ENCODE measurements around the gene RAC3. TPM values are rescaled to one million over a fixed set of nuclear protein-coding genes. Genes with fewer than 3 reads are reported as not detected.

Gene RAC3
- total RNA-seq, 1 donor = 1.8 TPM

DNA sequence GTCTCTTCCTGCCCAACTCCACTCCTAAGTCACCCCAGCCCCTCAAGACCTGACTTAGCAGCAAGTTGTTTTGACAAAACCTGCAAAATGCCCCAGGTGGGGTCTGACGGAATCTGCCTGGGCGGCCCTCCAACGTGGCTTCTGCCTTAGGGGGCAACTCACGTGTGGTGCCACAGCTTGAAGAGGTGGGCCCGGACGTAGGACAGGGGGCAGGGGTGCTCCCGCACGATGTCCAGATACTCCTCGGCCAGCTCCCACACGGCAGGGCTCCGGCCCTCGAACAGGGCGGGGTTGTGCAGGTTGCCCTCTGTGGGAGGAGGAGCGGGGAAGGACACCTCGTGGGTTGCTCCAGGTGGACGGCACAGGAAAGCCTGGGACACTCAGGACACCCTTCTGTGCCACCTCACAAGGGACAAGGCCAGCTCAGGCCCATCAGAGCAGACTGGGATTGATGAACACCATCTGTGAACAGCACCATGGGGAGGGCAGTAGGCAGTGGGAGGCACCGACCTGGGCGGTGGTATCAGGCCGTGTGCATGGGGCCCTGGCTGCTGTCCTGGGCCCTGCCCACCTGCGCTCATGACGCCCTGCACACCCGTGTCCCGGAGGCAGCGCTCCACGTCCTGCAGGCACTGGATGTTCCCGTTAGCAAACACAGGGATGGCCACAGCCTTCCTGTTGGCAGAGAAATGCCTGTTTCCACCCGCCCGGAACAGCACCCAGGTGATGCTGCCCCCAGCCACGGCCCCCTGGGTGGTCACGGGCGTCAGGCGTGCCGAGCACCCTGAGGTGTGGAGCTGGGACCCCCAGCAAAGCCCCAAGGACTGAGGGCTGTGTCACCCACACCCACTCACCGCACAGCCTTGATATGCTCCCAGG, 29.8 kb downstream of the RAC3 start:
- H4K20me1 ChIP-seq (ENCODE audit: insufficient read depth, low read length) = peaks cover 7% of the 10 kb centered on the region
- H2AFZ ChIP-seq (ENCODE audit: low read length) = no peak overlapping the region
- peaks cover 42% of the 10 kb centered on the region for H3K36me3 ChIP-seq (ENCODE audit: insufficient read depth, low read length)
- H3K4me1 ChIP-seq (ENCODE audit: insufficient read depth, low read length) = peaks cover 15% of the 10 kb centered on the region
- TF ChIP-seq, protein P1, sequence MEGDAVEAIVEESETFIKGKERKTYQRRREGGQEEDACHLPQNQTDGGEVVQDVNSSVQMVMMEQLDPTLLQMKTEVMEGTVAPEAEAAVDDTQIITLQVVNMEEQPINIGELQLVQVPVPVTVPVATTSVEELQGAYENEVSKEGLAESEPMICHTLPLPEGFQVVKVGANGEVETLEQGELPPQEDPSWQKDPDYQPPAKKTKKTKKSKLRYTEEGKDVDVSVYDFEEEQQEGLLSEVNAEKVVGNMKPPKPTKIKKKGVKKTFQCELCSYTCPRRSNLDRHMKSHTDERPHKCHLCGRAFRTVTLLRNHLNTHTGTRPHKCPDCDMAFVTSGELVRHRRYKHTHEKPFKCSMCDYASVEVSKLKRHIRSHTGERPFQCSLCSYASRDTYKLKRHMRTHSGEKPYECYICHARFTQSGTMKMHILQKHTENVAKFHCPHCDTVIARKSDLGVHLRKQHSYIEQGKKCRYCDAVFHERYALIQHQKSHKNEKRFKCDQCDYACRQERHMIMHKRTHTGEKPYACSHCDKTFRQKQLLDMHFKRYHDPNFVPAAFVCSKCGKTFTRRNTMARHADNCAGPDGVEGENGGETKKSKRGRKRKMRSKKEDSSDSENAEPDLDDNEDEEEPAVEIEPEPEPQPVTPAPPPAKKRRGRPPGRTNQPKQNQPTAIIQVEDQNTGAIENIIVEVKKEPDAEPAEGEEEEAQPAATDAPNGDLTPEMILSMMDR (IDR thresholded peaks at IDR 0.05; ENCODE audit: extremely low read depth, low read depth, low read length) = no peak
- no peaks in the 10 kb centered on the region for H3K9me3 ChIP-seq (ENCODE audit: low read depth, low read length)
- no peak overlapping the region for H3K4me2 ChIP-seq (ENCODE audit: insufficient read depth, low read length)
- peaks cover 30% of the 10 kb centered on the region for H3K79me2 ChIP-seq (ENCODE audit: insufficient read depth, low read length)
- H3K27me3 ChIP-seq (ENCODE audit: insufficient read depth, low read length) = no peaks in the 10 kb centered on the region
- peak; percentile 86 for DNase-seq (ENCODE audit: insufficient read length, low spot score, missing footprints)
- no peak overlapping the region for H3K4me3 ChIP-seq (ENCODE audit: insufficient read depth, low read length)
- no peak overlapping the region for H3K27ac ChIP-seq (ENCODE audit: low read depth, low read length)

DNA sequence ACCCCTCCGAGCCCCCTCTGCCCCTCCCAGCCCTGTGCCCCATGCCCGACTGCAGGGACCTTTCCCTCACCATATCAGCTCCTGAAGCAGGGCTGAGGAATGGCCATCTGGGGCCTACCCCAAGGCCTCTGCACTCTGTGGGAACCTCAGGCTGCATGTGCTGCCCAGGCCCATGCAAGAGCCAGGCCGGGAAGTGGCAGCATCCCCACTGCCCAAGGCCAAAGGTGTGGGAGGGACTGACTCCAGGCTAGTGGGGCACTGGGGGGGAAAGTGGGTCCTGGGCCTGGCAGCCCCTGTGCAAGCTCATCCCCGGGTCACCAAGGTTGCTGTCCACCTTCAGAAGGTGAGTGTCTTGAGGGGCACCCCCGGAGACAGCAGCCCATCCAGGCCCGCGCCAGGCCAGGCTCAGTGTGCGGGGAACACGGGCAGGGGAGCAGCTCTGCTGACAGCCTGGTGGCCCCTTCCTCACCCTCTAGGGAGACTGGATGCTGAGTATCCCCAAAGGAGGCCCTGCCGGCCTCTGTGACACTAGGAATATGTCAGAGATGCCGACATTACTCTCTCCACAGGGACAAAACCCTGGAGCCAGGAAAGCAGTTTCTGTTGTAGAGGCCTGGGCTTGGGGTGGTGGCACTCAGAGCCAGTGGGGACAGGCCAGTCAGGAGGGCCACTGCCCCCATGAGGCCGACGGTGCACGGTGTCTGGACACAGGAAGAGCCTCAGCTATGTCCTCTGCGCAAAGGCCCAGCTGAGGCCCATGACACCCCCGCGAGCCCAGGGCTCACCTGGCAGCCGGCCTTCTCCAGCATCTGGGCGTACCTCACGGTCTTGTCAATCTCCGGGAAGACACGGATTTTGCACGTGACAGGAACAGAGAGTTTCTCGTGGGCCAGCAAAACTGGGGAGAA, 30.9 kb downstream of the RAC3 start:
- Histone ChIP-seq H3K4me2 (ENCODE audit: insufficient read depth, low read length) (no peak overlapping the region), H3K9me3 (ENCODE audit: low read depth, low read length) (no peaks in the 10 kb centered on the region), H3K79me2 (ENCODE audit: insufficient read depth, low read length) (peaks cover 32% of the 10 kb centered on the region), H2AFZ (ENCODE audit: low read length) (no peak overlapping the region), H3K27ac (ENCODE audit: low read depth, low read length) (no peak overlapping the region), H3K27me3 (ENCODE audit: insufficient read depth, low read length) (no peaks in the 10 kb centered on the region), H3K4me1 (ENCODE audit: insufficient read depth, low read length) (peaks cover 17% of the 10 kb centered on the region), H3K4me3 (ENCODE audit: insufficient read depth, low read length) (no peak overlapping the region), H3K36me3 (ENCODE audit: insufficient read depth, low read length) (peaks cover 42% of the 10 kb centered on the region), H4K20me1 (ENCODE audit: insufficient read depth, low read length) (peaks cover 7% of the 10 kb centered on the region)
- TF ChIP-seq, protein P1 (IDR thresholded peaks at IDR 0.05; ENCODE audit: extremely low read depth, low read depth, low read length) = no peak
- peak; percentile 83 for DNase-seq (ENCODE audit: insufficient read length, low spot score, missing footprints)

DNA sequence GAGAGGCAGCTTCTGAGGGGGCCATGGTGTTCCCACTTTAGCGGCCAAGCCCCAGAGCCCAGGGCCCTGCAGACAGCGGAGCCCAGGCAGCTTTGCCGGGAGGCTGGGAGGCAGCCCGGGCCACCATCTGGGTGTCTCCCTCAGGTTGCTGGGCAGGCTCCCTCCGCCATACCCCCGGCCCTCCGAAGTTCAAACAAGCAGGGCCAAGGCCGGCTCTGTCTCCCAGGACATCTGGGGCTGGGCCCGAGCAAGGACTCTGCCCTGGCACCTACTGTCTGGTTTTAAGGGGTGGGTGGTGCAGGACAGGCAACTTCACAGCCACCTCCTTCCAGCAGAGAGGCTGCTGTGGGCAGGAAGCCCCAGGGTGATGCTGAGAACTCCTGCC, 31.5 kb downstream of the RAC3 start:
- TF ChIP-seq, protein P1 (IDR thresholded peaks at IDR 0.05; ENCODE audit: extremely low read depth, low read depth, low read length) = no peak
- H3K4me1 ChIP-seq (ENCODE audit: insufficient read depth, low read length) = peaks cover 17% of the 10 kb centered on the region
- no peaks in the 10 kb centered on the region for H3K9me3 ChIP-seq (ENCODE audit: low read depth, low read length)
- no peaks in the 10 kb centered on the region for H3K27me3 ChIP-seq (ENCODE audit: insufficient read depth, low read length)
- peaks cover 32% of the 10 kb centered on the region for H3K79me2 ChIP-seq (ENCODE audit: insufficient read depth, low read length)
- H4K20me1 ChIP-seq (ENCODE audit: insufficient read depth, low read length) = peaks cover 7% of the 10 kb centered on the region
- no peak overlapping the region for H3K4me3 ChIP-seq (ENCODE audit: insufficient read depth, low read length)
- H3K4me2 ChIP-seq (ENCODE audit: insufficient read depth, low read length) = no peak overlapping the region
- H2AFZ ChIP-seq (ENCODE audit: low read length) = no peak overlapping the region
- DNase-seq (ENCODE audit: insufficient read length, low spot score, missing footprints) = peak; percentile 73
- no peak overlapping the region for H3K27ac ChIP-seq (ENCODE audit: low read depth, low read length)
- peaks cover 42% of the 10 kb centered on the region for H3K36me3 ChIP-seq (ENCODE audit: insufficient read depth, low read length)

Data from osteoblast (primary cell).